Mesendoderm (in vitro differentiated cells): ENCODE measurements around the gene IL17RD.

Source experiments
- DNase-seq: peaks from one replicate; pipeline ENCODE4 v3.0.0; 2013
- H2AK5ac ChIP-seq: 2 replicates; pipeline ENCODE4 v1.6.1; 2013; ENCODE audit warnings: low read length, inconsistent platforms
- H2BK120ac ChIP-seq: 2 replicates; pipeline ENCODE4 v1.6.1; 2013; ENCODE audit warnings: low read depth, mild to moderate bottlenecking, low read length, moderate library complexity, mixed read lengths
- H2BK15ac ChIP-seq: replicated peaks from 2 replicates; pipeline ENCODE4 v1.6.1; 2013; ENCODE audit warnings: low read depth, mild to moderate bottlenecking, moderate library complexity
- H2BK5ac ChIP-seq: 2 replicates; pipeline ENCODE4 v1.6.1; 2013; ENCODE audit warnings: low read length, inconsistent platforms
- H3K18ac ChIP-seq: 2 replicates; pipeline ENCODE4 v1.6.1; 2013; ENCODE audit warnings: mild to moderate bottlenecking, low read length, mixed read lengths
- H3K23ac ChIP-seq: one replicate; pipeline ENCODE4 v1.6.1; 2013; ENCODE audit warnings: low read length
- H3K27ac ChIP-seq: 2 replicates; pipeline ENCODE4 v1.5.1; 2013; ENCODE audit warnings: low read depth, mild to moderate bottlenecking, inconsistent platforms, low read length, moderate library complexity
- H3K27me3 ChIP-seq: 2 replicates; pipeline ENCODE4 v1.6.1; 2013; ENCODE audit warnings: low read length, control low read depth, mild to moderate bottlenecking, inconsistent platforms; ENCODE audit not compliant: insufficient read depth, poor library complexity
- H3K36me3 ChIP-seq: 2 replicates; pipeline ENCODE4 v1.6.1; 2013; ENCODE audit warnings: low read length, inconsistent platforms; ENCODE audit not compliant: control insufficient read depth, insufficient read depth
- H3K4ac ChIP-seq: one replicate; pipeline ENCODE4 v1.6.1; 2013; ENCODE audit warnings: low read depth, mild to moderate bottlenecking, low read length, moderate library complexity
- H3K4me1 ChIP-seq: 2 replicates; pipeline ENCODE4 v1.6.1; 2013; ENCODE audit warnings: low read depth, low read length, inconsistent platforms; ENCODE audit not compliant: control insufficient read depth
- H3K4me2 ChIP-seq: 2 replicates; pipeline ENCODE4 v1.6.1; 2013; ENCODE audit warnings: low read length
- H3K4me3 ChIP-seq: 2 replicates; pipeline ENCODE4 v1.5.1; 2013; ENCODE audit warnings: mild to moderate bottlenecking, low read length
- H3K56ac ChIP-seq: one replicate; pipeline ENCODE4 v1.6.1; 2013; ENCODE audit warnings: low read length
- H3K79me1 ChIP-seq: 2 replicates; pipeline ENCODE4 v1.6.1; 2013; ENCODE audit warnings: low read length, inconsistent platforms
- H3K79me2 ChIP-seq: 2 replicates; pipeline ENCODE4 v1.6.1; 2013; ENCODE audit warnings: mild to moderate bottlenecking, low read length; ENCODE audit not compliant: control insufficient read depth, insufficient read depth
- H3K9ac ChIP-seq: 2 replicates; pipeline ENCODE4 v1.6.1; 2013; ENCODE audit warnings: low read length, inconsistent platforms
- H4K5ac ChIP-seq: one replicate; pipeline ENCODE4 v1.6.1; 2013; ENCODE audit warnings: low read length
- H4K8ac ChIP-seq: one replicate; pipeline ENCODE4 v1.6.1; 2013; ENCODE audit warnings: low read depth, mild to moderate bottlenecking, control low read depth, low read length, moderate library complexity
- WGBS: extraction: QIAGEN DNeasy Blood & Tissue Kit; methylation state at CpG from one replicate; pipeline ENCODE4 v1.1.7; 2013; ENCODE audit warnings: low lambda C conversion rate, missing lambda C conversion rate; ENCODE audit not compliant: insufficient coverage; ENCODE audit errors: extremely low coverage; 5-methylcytosine and 5-hydroxymethylcytosine counted together

IL17RD gene

GRCh38 chr3:57169872-57170623, 4.9 kb upstream of the IL17RD start:
- Histone ChIP-seq H3K79me2 (peaks cover under 1% of the 10 kb centered on the region), H3K18ac (peak overlapping the region; percentile 81), H3K23ac (no peak overlapping the region), H3K27me3 (no peaks in the 10 kb centered on the region), H3K4me1 (peaks cover 15% of the 10 kb centered on the region), H2BK15ac (no peak overlapping the region), H2BK120ac (peak overlapping the region; percentile 33), H3K4me2 (peak overlapping the region; percentile 56), H2BK5ac (peak overlapping the region; percentile 81), H3K27ac (no peak overlapping the region), H3K9ac (peak overlapping the region; percentile 62), H4K8ac (no peak overlapping the region), H2AK5ac (no peak overlapping the region), H3K4ac (no peak overlapping the region), H3K79me1 (no peaks in the 10 kb centered on the region), H3K56ac (peak overlapping the region; percentile 83), H3K36me3 (no peaks in the 10 kb centered on the region), H4K5ac (no peak overlapping the region), H3K4me3 (no peak overlapping the region)
- no CpG with 5 or more reads among the region's 40 CpGs for WGBS
- DNase-seq: peak; percentile 91

- Histone ChIP-seq H3K4me3 (no peak overlapping the region), H3K27me3 (no peaks in the 10 kb centered on the region), H3K4me2 (no peak overlapping the region), H4K8ac (no peak overlapping the region), H3K27ac (no peak overlapping the region), H4K5ac (no peak overlapping the region), H3K23ac (no peak overlapping the region), H2AK5ac (peak overlapping the region; percentile 44), H3K4ac (peak overlapping the region; percentile 48), H3K18ac (no peak overlapping the region), H3K79me1 (peaks cover 2% of the 10 kb centered on the region), H2BK15ac (no peak overlapping the region), H2BK5ac (no peak overlapping the region), H3K79me2 (peaks cover 10% of the 10 kb centered on the region), H3K9ac (no peak overlapping the region), H3K4me1 (peaks cover 15% of the 10 kb centered on the region), H2BK120ac (no peak overlapping the region), H3K56ac (peak overlapping the region; percentile 58), H3K36me3 (no peaks in the 10 kb centered on the region)
- DNase-seq: no peak
- no CpG with 5 or more reads among the region's 3 CpGs for WGBS
Observed at GRCh38 chr3:57169108-57169507, 4.0 kb upstream of the IL17RD start.

GRCh38 chr3:57168151-57168550, 3.0 kb upstream of the IL17RD start:
- WGBS: no CpG with 5 or more reads among the region's 2 CpGs
- DNase-seq: no peak
- peaks cover 7% of the 10 kb centered on the region for H3K79me1 ChIP-seq
- H3K4me2 ChIP-seq: no peak overlapping the region
- H2BK120ac ChIP-seq: no peak overlapping the region
- H3K36me3 ChIP-seq: no peaks in the 10 kb centered on the region
- H3K9ac ChIP-seq: no peak overlapping the region
- H3K23ac ChIP-seq: peak overlapping the region; percentile 48
- H3K4me1 ChIP-seq: peaks cover 17% of the 10 kb centered on the region
- H3K27me3 ChIP-seq: no peaks in the 10 kb centered on the region
- peak overlapping the region; percentile 17 for H3K56ac ChIP-seq
- H3K27ac ChIP-seq: no peak overlapping the region
- H4K5ac ChIP-seq: no peak overlapping the region
- H2AK5ac ChIP-seq: peak overlapping the region; percentile 88
- H2BK15ac ChIP-seq: no peak overlapping the region
- H3K4me3 ChIP-seq: no peak overlapping the region
- H3K79me2 ChIP-seq: peaks cover 18% of the 10 kb centered on the region
- no peak overlapping the region for H3K18ac ChIP-seq
- no peak overlapping the region for H4K8ac ChIP-seq
- no peak overlapping the region for H3K4ac ChIP-seq
- H2BK5ac ChIP-seq: peak overlapping the region; percentile 64

GRCh38 chr3:57166660-57167059, 1.5 kb upstream of the IL17RD start:
- no peaks in the 10 kb centered on the region for H3K36me3 ChIP-seq
- H3K4me2 ChIP-seq: no peak overlapping the region
- no peaks in the 10 kb centered on the region for H3K27me3 ChIP-seq
- H2BK5ac ChIP-seq: peak overlapping the region; percentile 26
- peaks cover 13% of the 10 kb centered on the region for H3K79me1 ChIP-seq
- H3K27ac ChIP-seq: no peak overlapping the region
- H4K5ac ChIP-seq: no peak overlapping the region
- H3K18ac ChIP-seq: no peak overlapping the region
- H2BK15ac ChIP-seq: no peak overlapping the region
- H3K56ac ChIP-seq: peak overlapping the region; percentile 68
- H3K4ac ChIP-seq: no peak overlapping the region
- H3K23ac ChIP-seq: no peak overlapping the region
- H4K8ac ChIP-seq: no peak overlapping the region
- peak; percentile 35 for DNase-seq
- no peak overlapping the region for H2AK5ac ChIP-seq
- no peak overlapping the region for H2BK120ac ChIP-seq
- H3K9ac ChIP-seq: peak overlapping the region; percentile 36
- H3K4me1 ChIP-seq: peaks cover 31% of the 10 kb centered on the region
- no peak overlapping the region for H3K4me3 ChIP-seq
- WGBS: no CpG with 5 or more reads among the region's 2 CpGs
- peaks cover 32% of the 10 kb centered on the region for H3K79me2 ChIP-seq

GRCh38 chr3:57165641-57166040, 488 bp upstream of the IL17RD start:
- Histone ChIP-seq H4K5ac (no peak overlapping the region), H3K79me2 (peaks cover 36% of the 10 kb centered on the region), H3K4me3 (no peak overlapping the region), H2BK5ac (no peak overlapping the region), H3K4ac (no peak overlapping the region), H3K79me1 (peaks cover 13% of the 10 kb centered on the region), H4K8ac (no peak overlapping the region), H2BK15ac (no peak overlapping the region), H3K36me3 (no peaks in the 10 kb centered on the region), H3K27ac (no peak overlapping the region), H2BK120ac (no peak overlapping the region), H3K18ac (no peak overlapping the region), H3K4me1 (peaks cover 40% of the 10 kb centered on the region), H3K4me2 (no peak overlapping the region), H3K56ac (no peak overlapping the region), H2AK5ac (no peak overlapping the region), H3K23ac (no peak overlapping the region), H3K27me3 (no peaks in the 10 kb centered on the region), H3K9ac (no peak overlapping the region)
- DNase-seq: no peak
- no CpG with 5 or more reads among the region's 4 CpGs for WGBS
